AG08395 (cell line): ENCODE results near the gene NAA16.

Experiments used
- DNase-seq: peaks from one replicate; pipeline ENCODE4 v3.0.0; 2012; ENCODE audit warnings: mixed read lengths, low spot score

NAA16 gene

DNA sequence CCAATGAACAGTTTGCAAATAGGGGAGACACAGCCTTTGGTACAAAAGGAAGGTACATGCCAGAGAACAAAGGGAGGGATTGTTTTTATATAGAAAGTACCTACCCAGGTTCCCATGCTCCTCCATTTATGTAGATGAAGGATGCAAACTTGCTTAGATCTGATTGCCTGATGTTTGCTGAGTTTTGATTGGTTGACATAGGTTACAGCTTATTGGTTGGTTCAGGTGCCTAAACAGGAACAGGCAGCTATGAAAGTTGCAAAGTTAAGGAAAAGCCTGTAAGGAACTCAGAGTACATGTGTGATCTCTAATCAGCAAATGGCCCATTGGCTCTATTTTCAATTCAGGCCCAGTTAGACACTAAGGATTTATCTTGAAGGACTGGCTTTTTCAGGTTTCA, 6.5 kb upstream of the NAA16 start:
- DNase-seq = no peak

GRCh38 chr13:41306271-41307145, 4.6 kb upstream of the NAA16 start:
- no peak for DNase-seq

DNA sequence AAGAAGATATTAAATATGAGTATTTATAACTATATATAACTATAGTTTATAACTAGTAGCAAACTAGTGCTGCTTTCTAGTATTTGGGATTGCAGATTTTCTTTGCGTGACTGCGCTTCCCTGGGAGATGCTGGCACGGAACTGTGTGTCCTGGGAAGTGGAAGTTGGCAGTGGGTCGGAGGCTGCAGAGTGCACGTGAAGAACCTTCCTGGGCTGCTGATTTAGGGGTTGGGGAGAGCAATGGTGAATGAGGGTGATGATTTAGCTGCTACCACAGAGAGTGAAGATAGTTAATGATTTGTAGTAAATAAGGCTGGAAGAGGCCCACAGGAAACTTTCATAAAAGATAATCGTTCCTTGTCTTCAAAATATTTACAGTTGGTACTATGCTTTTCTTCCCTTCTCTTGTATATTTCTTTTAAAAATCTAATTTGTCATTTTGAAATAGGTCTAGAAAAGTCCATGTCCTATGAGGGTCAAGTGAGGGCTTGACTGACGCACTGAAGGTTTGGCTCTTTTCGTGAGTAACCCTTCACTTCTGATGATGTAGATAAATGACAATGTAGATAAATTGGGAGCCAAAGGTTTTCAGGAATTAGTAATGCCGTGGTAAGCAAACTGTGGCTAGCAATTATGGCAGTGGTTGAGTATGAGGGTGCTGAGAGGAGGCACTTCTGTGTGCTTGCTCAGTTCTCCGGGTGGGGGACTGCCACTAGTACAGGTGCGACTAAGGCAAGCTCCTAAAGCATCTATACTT, 3.0 kb upstream of the NAA16 start:
- no peak for DNase-seq

DNA sequence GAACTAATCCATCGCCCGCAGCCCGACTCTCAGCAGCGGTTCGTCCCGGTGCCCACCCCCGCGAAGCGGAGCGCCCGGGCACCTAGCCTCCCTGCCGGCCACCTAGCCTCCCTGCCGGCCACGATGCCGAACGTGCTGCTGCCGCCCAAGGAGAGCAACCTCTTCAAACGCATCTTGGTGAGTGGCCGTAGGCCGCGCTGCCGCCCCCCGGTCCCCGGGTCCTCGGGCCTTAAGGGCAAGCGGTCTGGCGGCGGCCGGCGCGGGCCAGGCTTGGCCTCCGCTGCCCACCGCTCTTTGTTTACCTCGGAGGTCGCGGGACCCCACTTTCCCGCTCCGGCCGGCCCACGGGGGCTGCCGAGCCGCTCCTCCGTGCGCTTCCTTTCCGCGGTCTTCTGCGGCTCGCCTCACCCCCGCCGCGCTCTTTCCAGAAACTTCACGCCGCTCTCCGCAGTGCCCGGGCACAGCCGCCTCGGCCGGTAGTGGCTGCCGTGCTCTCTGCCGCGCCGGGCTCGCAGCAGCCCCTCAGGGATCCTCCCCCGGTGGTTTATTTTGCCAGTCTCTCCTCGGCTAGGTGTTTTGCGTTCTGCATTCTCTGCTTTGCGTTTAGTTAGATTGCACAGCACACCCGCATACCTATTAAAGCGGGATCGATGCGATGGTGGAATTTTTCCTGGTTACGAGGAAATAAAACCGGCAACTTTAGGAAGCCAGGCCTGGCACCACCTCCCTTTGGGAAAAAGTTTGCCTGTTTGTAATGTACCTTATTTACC, 524 bp downstream of the NAA16 start:
- DNase-seq = peak; percentile 43

DNA sequence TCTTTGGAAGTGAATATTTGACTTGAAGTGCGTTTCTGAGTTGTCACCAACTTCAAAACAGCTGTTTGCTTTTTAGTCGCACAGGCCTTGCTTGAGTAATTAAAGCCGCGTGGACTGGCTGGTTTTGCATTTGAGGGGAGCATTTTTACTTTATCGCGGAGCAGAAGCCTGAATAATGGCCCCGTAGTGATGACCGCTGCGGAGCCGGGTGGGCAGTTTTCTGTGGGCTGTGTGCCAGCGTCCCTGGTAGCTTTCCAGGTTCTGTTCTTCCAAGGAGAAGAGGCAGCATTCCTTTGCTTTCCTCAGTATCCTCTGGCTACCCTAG, 1.1 kb downstream of the NAA16 start:
- DNase-seq = peak; percentile 34

- DNase-seq = no peak
Observed at GRCh38 chr13:41313117-41313516, 2.0 kb downstream of the NAA16 start.

DNA sequence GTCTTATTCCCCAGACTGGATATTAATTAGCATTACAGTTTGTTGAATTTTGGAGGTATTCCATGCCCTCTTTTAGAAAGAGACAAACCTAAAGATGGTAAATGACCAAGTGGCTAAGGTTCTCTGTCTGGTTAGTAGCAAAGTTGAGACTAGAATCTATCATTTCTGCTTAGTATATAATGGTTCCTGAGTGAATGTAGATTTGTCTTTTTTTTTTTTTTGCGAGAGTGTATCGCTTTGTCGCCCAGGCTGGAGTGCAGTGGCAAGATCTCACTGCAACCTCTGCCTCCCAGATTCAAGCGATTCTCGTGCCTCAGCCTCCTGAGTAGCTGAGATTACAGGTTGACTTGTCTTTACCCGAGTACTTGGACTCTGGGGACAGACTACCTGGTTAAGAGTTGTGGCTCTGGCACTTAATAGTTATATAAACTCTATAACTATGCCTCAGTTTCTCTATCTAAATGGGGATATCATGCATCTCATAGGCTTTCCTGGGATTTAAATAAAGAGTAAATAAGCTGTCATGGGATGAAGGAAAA, 2.7 kb downstream of the NAA16 start:
- no peak for DNase-seq

DNA sequence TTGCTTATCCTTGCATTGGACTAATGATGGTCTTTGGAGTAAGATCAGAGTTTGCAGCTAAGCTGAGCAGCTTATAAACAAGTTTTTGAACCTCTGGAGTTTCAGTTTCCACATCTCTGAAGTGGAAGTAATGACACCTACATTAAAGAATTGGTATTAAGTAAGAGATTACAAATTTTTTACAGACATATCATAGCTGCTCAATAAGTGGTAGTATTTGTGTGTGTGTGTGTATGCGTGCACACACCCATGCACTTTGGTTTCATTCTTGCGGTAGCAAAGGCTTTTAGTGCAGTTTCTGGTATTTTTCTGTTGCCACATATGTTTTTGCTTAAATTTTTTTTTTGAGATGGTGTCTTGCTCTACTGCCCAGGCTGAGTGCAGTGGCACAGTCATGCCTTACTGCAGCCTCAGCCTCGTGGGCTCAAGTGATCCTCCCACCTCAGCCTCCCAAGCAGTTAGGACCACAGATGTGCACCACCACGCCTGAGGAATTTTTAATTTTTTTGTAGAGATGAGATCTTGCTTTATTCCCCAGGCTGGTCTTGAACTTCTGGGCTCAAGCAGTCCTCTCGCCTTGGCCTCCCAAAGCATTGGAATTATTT, 4.5 kb downstream of the NAA16 start:
- DNase-seq = peak; percentile 21

GRCh38 chr13:41317243-41317642, 6.2 kb downstream of the NAA16 start:
- DNase-seq = no peak

DNA sequence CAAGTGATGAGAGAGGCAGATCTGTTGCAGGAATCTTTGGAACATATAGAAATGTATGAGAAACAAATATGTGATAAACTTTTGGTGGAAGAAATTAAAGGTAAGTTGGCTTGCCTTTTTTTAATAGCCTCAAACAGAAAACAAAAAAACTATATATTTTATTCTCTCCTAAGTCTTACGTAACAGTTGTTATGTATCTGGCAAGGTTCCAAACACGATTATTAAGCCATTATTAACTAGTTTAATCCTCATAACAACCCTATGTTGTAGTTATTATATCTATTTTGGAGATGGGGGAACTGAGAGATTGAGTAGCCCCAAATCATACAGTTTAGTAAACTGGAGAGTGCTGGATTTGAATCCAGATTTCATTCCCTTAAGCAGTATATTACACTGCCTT, 14.7 kb downstream of the NAA16 start:
- DNase-seq = no peak

- no peak for DNase-seq
Observed at GRCh38 chr13:41326661-41327060, 15.6 kb downstream of the NAA16 start.

DNA sequence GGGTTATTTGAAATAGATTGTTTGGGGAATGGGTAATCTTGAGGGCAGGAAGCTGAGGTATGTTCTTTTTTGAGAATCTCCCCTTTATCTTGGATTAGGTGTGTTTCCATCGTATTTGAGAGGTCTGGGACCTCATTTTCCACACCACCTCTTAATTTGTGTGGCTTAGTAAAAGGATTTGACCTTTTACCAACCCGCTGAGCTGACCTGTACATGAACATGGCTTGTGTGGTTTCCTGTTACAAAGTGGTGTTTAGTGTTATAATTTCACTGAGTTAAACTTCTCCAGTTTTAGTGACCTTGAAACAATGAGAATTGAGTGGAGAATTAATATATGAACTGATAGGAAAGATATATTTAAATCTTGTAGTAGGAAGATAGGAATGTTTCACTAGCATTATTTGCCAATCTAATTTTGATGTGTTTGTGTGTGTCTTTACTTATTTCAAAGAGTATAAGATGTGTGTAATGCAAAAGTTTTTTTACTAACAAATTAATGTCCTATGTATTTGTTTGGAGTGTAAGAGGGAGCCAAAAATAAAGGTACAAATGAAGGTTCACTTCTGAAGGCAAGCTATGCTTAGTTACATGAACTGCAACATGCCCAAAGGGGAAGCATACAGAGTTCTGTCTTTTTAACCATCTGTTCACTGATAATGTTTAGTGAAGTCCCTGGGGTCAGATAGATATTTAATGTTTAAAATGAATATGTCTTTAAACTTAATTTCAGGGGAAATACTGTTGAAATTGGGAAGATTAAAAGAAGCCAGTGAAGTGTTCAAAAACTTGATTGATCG, 17.1 kb downstream of the NAA16 start:
- no peak for DNase-seq

DNA sequence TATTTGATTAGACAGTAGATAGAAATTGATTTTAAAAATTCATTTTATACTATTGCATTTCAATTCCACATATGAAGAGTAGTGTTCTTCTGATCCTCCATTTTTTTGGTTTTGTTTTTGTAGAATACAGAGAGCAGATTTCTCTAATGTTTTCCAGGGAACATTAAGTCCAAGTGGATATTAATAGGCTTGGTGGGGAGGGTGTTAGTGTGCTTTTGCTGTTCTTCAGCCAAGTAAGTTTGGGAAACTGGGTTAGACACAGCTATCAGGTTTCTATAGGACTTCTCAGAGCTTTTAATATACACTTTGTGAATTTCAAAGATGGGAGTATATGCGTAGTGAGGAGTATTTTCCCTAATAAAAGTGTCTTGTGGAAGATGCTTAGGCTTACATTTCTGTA, 21.8 kb downstream of the NAA16 start:
- no peak for DNase-seq

GRCh38 chr13:41334810-41335209, 23.7 kb downstream of the NAA16 start:
- DNase-seq = no peak

DNA sequence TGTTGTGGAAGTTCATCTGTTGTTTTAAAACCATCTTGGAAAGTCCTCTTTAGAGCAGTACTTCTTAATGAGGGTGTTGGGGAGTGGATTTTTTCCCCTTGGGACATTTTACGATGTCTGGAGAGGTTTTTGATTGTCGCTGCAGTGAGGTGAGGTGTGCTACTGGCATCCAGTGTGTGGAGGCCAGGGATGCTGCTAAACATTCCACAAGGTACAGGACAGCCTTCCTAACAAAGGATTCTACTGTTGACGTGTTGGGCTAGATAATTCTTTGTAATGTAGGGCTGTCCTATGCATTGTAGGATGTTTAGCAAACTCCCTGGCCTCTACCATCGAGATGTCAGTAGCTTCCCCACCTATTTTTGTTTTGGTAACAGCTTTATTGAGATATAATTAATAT, 33.3 kb downstream of the NAA16 start:
- no peak for DNase-seq

DNA sequence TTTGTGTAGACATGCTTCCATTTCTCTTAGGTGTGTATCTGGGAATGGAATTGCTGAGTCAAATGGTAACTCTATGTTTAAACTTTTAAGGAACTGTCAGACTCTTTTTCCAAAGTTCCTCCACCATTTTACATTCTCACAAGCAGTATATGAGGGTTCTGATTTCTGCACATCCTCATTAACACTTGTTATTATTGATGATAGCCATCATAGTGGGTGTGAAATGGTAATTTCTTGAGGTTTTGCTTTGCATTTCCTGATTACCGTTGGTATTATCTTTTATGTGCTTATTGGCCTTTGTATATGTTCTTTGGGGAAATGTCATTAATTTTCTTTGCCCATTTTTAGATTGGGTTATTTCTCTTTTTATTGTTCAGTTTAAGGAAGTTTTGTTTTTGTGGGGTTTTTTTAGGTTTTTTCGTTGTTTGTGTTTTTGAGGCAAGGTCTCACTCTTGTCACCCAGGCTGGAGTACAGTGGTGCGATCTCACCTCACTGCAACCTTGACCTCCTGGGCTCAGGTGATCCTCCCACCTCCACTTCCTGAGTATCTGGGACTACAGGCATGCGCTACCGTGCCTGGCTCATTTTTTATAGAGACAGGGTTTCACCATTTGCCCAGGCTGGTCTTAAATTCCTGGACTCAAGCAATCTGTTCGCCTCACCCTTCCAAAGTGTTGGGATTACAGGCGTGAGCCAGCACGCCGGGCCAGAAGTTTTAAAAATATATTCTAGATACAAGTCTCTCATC, 34.3 kb downstream of the NAA16 start:
- no peak for DNase-seq

DNA sequence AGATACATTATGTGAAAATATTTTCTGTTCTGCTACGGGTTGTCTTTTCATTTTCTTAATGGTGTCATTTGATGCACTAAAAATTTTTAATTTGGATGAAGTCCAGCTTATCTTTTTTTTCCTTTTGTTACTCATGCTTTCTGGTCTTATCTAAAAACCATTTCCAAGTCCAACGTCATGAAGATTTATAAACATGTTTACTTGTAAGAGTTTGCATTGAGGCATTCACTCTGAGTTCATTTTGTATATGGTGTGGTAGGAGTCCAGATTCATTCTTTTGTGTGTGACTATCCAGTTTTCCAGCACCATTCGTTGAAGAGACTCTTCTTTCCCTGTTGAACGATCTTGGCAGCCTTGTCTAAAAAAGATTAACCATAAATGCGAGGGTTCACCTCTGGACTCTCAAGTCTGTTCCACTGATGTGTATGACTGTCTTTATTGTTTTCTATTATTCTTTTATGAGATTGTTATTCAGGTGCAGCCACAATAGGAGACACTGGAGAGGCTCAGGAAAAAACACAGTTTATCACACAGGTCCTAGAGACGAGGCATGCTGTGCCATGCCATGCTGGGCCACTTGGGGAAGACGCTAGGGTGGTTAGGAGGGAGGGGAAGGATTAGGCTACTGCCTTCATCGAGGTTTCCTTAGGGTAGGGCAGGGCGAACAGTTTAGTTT, 35.0 kb downstream of the NAA16 start:
- no peak for DNase-seq

DNA sequence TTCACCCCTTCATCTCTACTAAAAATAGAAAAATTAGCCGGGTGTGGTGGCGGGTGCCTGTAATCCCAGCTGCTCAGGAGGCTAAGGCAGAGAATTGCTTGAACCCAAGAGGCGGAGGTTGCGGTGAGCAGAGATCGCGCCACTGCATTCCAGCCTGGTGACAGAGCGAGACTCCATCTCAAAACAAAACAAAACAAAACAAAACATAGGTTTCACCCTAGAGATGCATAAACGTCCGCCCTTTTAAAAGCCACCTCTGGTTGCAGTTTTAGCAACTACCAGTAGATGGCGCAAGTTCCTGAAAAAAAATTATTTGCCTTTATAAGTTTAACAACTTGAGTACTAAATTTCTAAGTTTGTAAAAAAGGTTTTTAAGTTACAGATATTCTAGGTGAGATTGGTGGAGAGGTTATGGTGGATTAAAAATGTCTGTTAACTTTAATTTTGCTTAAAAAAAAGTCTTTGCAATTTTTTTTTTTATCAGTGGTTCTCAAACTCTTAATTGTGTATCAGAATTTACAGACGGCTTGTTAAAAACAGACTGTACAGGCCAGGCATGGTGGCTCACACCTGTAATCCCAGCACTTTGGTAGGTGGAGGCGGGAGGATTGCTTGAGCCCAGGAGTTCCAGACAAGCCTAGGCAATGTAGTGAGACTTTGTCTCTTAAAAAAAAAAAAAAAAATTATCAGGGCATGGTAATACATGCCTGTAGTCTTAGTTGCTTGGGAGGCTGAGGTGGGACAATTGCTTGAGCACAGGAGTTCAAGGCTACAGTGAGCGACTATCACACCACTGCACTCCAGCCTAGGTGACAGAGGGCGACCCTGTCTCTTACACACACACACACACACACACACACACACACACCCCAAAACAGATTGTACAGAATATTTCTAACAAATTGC, 42.1 kb downstream of the NAA16 start:
- DNase-seq = peak; percentile 66

DNA sequence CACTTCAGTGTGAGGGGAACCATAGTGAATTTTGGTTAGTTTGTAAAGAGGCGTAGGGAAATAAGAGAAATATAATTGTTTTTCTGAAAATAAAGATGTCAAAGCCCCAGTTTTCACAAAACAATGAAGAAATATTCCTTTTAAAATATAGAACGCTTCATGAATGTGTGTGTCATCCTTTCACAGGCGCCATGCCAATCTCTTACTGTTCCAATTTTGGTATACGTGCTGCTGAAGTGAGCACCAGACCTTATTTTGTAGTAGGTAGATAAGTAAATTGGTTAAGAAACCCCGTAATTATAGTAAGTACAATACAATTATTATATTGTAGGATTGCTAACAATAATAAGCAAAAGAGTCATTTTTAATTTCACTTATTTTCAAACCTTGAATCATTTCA, 43.3 kb downstream of the NAA16 start:
- no peak for DNase-seq
